C4-2B (cell line): Measurements from ENCODE around the gene GGT5.
"Not testable (repeated sequence)": the region's sequence is repeated elsewhere in the genome, so short reads cannot be mapped to it uniquely, and the experiment has no call there.

ENCODE experiments used
- ZFX ChIP-seq: fragments of 450-650 bp; IDR thresholded peaks from 2 replicates; pipeline ENCODE4 v1.6.1; 2017
- TF ChIP-seq, protein P1 (sequence below): fragments of 450-650 bp; conservative IDR thresholded peaks from 2 replicates; pipeline ENCODE4 v1.5.1; 2017; ENCODE audit warnings: mild to moderate bottlenecking

DNA sequence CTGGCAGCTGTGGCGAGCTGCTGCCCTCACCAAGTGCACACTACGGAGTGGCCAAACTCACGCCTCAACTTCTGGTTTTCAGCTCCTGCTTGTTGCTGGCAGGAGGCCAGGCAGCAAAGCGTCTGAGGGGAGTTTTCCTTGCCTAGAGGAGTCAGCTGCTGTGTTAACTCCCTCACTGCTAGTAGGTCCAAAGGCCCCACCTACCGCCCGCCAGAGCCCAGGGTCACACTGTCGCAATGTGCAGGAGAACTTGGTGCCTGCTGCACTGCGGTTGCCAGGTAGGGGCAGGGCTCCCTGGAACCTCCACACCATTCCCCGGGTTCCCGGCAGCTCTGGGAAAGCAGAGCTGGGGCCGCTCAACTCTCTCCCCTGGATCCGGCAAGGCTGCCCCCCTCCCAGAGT, at the start of gene GGT5:
- TF ChIP-seq, protein P1, sequence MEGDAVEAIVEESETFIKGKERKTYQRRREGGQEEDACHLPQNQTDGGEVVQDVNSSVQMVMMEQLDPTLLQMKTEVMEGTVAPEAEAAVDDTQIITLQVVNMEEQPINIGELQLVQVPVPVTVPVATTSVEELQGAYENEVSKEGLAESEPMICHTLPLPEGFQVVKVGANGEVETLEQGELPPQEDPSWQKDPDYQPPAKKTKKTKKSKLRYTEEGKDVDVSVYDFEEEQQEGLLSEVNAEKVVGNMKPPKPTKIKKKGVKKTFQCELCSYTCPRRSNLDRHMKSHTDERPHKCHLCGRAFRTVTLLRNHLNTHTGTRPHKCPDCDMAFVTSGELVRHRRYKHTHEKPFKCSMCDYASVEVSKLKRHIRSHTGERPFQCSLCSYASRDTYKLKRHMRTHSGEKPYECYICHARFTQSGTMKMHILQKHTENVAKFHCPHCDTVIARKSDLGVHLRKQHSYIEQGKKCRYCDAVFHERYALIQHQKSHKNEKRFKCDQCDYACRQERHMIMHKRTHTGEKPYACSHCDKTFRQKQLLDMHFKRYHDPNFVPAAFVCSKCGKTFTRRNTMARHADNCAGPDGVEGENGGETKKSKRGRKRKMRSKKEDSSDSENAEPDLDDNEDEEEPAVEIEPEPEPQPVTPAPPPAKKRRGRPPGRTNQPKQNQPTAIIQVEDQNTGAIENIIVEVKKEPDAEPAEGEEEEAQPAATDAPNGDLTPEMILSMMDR = not testable (repeated sequence)
- TF ChIP-seq ZFX = not testable (repeated sequence)
